NCI-H1930 (cell line): ENCODE results near the gene DGKB.
"Not testable (repeated sequence)": the region's sequence is repeated elsewhere in the genome, so short reads cannot be mapped to it uniquely, and the experiment has no call there.

Experiments
- DNase-seq, 2 experiments: peaks; one replicate each; lab custom pipeline; 2025; lab: John Stamatoyannopoulos, UW

Gene DGKB

GRCh38 chr7:14292737-14293136, 609.8 kb downstream of the DGKB start:
- no peak for DNase-seq

GRCh38 chr7:14289957-14290356, 612.6 kb downstream of the DGKB start:
- no peak for DNase-seq

GRCh38 chr7:14288701-14289100, 613.9 kb downstream of the DGKB start:
- no peak for DNase-seq

- no peak for DNase-seq
Measured at GRCh38 chr7:14287398-14287797, 615.2 kb downstream of the DGKB start.

GRCh38 chr7:14286036-14286435, 616.5 kb downstream of the DGKB start:
- DNase-seq, result no peak

- DNase-seq, result not testable (repeated sequence)
Measured at GRCh38 chr7:14279065-14279871, 623.3 kb downstream of the DGKB start.

- DNase-seq, result no peak
Measured at GRCh38 chr7:14275356-14275755, 627.2 kb downstream of the DGKB start.

GRCh38 chr7:14271441-14271840, 631.1 kb downstream of the DGKB start:
- peak; percentile 54 to 85 for DNase-seq

GRCh38 chr7:14270099-14270498, 632.5 kb downstream of the DGKB start:
- DNase-seq, result no peak

GRCh38 chr7:14260011-14260410, 642.5 kb downstream of the DGKB start:
- DNase-seq, result no peak

- no peak for DNase-seq
Measured at GRCh38 chr7:14258861-14259260, 643.7 kb downstream of the DGKB start.

- no peak for DNase-seq
Measured at GRCh38 chr7:14258441-14258840, 644.1 kb downstream of the DGKB start.

- no peak for DNase-seq
Measured at GRCh38 chr7:14252458-14252857, 650.1 kb downstream of the DGKB start.

- DNase-seq, result no peak
Measured at GRCh38 chr7:14242175-14242574, 660.4 kb downstream of the DGKB start.

- DNase-seq, result no peak
Measured at GRCh38 chr7:14236834-14237233, 665.7 kb downstream of the DGKB start.

GRCh38 chr7:14235056-14235455, 667.5 kb downstream of the DGKB start:
- no peak for DNase-seq

- DNase-seq, result no peak
Measured at GRCh38 chr7:14233868-14234369, 668.6 kb downstream of the DGKB start.

GRCh38 chr7:14233076-14233867, 669.3 kb downstream of the DGKB start:
- DNase-seq, result no peak

- DNase-seq, result no peak
Measured at GRCh38 chr7:14229047-14229446, 673.5 kb downstream of the DGKB start.

GRCh38 chr7:14228341-14228740, 674.2 kb downstream of the DGKB start:
- no peak for DNase-seq

- no peak for DNase-seq
Measured at GRCh38 chr7:14226126-14226525, 676.4 kb downstream of the DGKB start.

GRCh38 chr7:14219125-14219524, 683.4 kb downstream of the DGKB start:
- DNase-seq, result no peak

GRCh38 chr7:14218338-14218737, 684.2 kb downstream of the DGKB start:
- DNase-seq, result no peak
